Endothelial cell of umbilical vein (primary cell): Measurements from ENCODE around the gene VASN. TPM values are rescaled to one million over a fixed set of nuclear protein-coding genes. Genes with fewer than 3 reads are reported as not detected.

Source experiments
- BruUV-seq: library from RNA; stranded (reverse); fragments of 400-500 nt; replicated peaks from 2 replicates; lab custom pipeline; 2021; lab: Mats Ljungman, UMichigan
- CTCF ChIA-PET: fragments of 300-600, 350-600 bp; sonication (Branson Sonifier 250); formaldehyde crosslinking; loops from one replicate; lab custom pipeline; 2021; ENCODE audit warnings: antibody characterized with exemption, inconsistent platforms; lab: Charles Lee
- POLR2A ChIA-PET: fragments of 300-600, 350-600 bp; sonication (Branson Sonifier 250); formaldehyde crosslinking; loops from one replicate; lab custom pipeline; 2021; ENCODE audit warnings: antibody characterized with exemption, inconsistent platforms; lab: Charles Lee
- DNase-seq: peaks from one replicate; pipeline ENCODE4 v3.0.0-alpha.2; 2011; ENCODE audit warnings: low read depth, low spot score
- FAIRE-seq: peaks from 2 replicates; lab custom pipeline; 2011; peaks lifted over from hg19 to GRCh38; lab: Jason Lieb, UNC
- H2AFZ ChIP-seq: 2 replicates; pipeline ENCODE4 v1.6.0; 2012; ENCODE audit warnings: low read depth, low read length, control low read depth, inconsistent platforms
- H3K27ac ChIP-seq: 2 replicates; pipeline ENCODE4 v1.5.1; 2011; ENCODE audit warnings: low read depth, mild to moderate bottlenecking, control low read depth, low read length, moderate library complexity; ENCODE audit not compliant: insufficient read depth
- H3K27me3 ChIP-seq, 2 experiments: 2 replicates each; pipeline versions ENCODE4 v1.6.0 to v1.6.1; 2011; ENCODE audit warnings: low read length in 2 of 2, mixed read lengths in 1 of 2; ENCODE audit not compliant: control insufficient read depth in 2 of 2, insufficient read depth in 2 of 2
- H3K36me3 ChIP-seq, 2 experiments: 2 replicates in 1 of 2; 3 replicates in 1 of 2; pipeline ENCODE4 v1.5.1; 2011; ENCODE audit warnings: low read length in 2 of 2, mild to moderate bottlenecking in 1 of 2, moderate library complexity in 1 of 2; ENCODE audit not compliant: control insufficient read depth in 2 of 2, insufficient read depth in 2 of 2; ENCODE audit errors: extremely low read depth in 1 of 2
- H3K4me1 ChIP-seq: 3 replicates; pipeline ENCODE4 v1.5.1; 2011; ENCODE audit warnings: mild to moderate bottlenecking, low read length; ENCODE audit not compliant: control insufficient read depth, insufficient read depth; ENCODE audit errors: extremely low read depth
- H3K4me2 ChIP-seq: 2 replicates; pipeline ENCODE4 v1.6.1; 2011; ENCODE audit warnings: low read length, control low read depth, mixed read lengths; ENCODE audit not compliant: insufficient read depth
- H3K4me3 ChIP-seq, 3 experiments: fragments of 200-600 bp in 1 of 3; sonication (generic), shearing (Covaris generic) in 1 of 3; replicated peaks in 1 of 3; 2 replicates each; pipeline ENCODE4 v1.5.1; 2011 to 2016; ENCODE audit warnings: control low read depth in 3 of 3, low read length in 3 of 3, mild to moderate bottlenecking in 2 of 3, inconsistent platforms in 1 of 3, low read depth in 1 of 3, moderate library complexity in 1 of 3; ENCODE audit not compliant: insufficient read depth in 1 of 3
- H3K79me2 ChIP-seq: 2 replicates; pipeline ENCODE4 v1.6.0; 2012; ENCODE audit warnings: low read length, inconsistent platforms; ENCODE audit not compliant: control insufficient read depth, insufficient read depth
- H3K9ac ChIP-seq: replicated peaks from 2 replicates; pipeline ENCODE3; 2011; ENCODE audit warnings: low read length, control low read depth; ENCODE audit not compliant: insufficient read depth; ENCODE audit errors: extremely low read depth
- H3K9me1 ChIP-seq: replicated peaks from 3 replicates; pipeline ENCODE4 v1.6.0; 2011; ENCODE audit warnings: mild to moderate bottlenecking, low read length; ENCODE audit not compliant: control insufficient read depth, insufficient read depth; ENCODE audit errors: extremely low read depth
- H3K9me3 ChIP-seq: replicated peaks from 2 replicates; pipeline ENCODE4 v1.5.1; 2012; ENCODE audit warnings: low read length, inconsistent platforms; ENCODE audit not compliant: control insufficient read depth, insufficient read depth
- H4K20me1 ChIP-seq: replicated peaks from 2 replicates; pipeline ENCODE3; 2011; ENCODE audit warnings: mild to moderate bottlenecking, low read length; ENCODE audit not compliant: control insufficient read depth, insufficient read depth; ENCODE audit errors: extremely low read depth
- EZH2 ChIP-seq: IDR thresholded peaks from 2 replicates; pipeline ENCODE4 v1.6.1; 2012; ENCODE audit warnings: borderline replicate concordance, low read depth, mild to moderate bottlenecking, moderate library complexity, low read length, inconsistent platforms; ENCODE audit not compliant: severe bottlenecking
- FOS ChIP-seq: IDR thresholded peaks from 2 replicates; pipeline ENCODE4 v1.6.1; 2011; ENCODE audit warnings: mild to moderate bottlenecking, low read length, moderate library complexity, borderline replicate concordance; ENCODE audit not compliant: insufficient read depth
- MAX ChIP-seq: IDR thresholded peaks from 2 replicates; pipeline ENCODE4 v1.6.1; 2011; ENCODE audit not compliant: insufficient read depth, insufficient read length
- MYC ChIP-seq: IDR thresholded peaks from one replicate; pipeline ENCODE4 v1.6.1; 2011; ENCODE audit warnings: mild to moderate bottlenecking, low read depth, low read length
- dilution Hi-C: fragments of 300-500 bp; cut with MboI; formaldehyde crosslinking; loops from one replicate; pipeline ENCODE4 v1.15.0; 2019; ENCODE audit warnings: low sequenced_read_pairs; ENCODE audit not compliant: extremely low pct_ligation_motif_present
- intact Hi-C: fragments of 100-400 bp; cut with micrococcal nuclease; formaldehyde crosslinking; loops from one replicate; pipeline ENCODE4 v1.10.0; 2022
- polyA plus RNA-seq, 4 experiments: library from polyadenylated mRNA; depleted of rRNA in 3 of 4; stranded (reverse) in 3 of 4; unstranded in 1 of 4; fragments of >200 nt; gene quantifications; 2 replicates each; pipeline versions ENCODE4 v1.2.1 to v1.2.3, GENCODE V29; 2011 to 2012; ENCODE audit warnings: missing spikeins in 1 of 4
- total RNA-seq: library from RNA; stranded (reverse); gene quantifications from 2 replicates; pipeline ENCODE4 v1.2.3, GENCODE V29; 2021

VASN gene
- total and polyA plus RNA-seq, 2 donors (not counting 3 experiments of a cell fraction or from before 2014, with no cell fraction given), result 0.41 to 0.42 TPM

- FAIRE-seq, result peak; percentile 37
- Histone ChIP-seq H3K79me2 (no peaks in the 10 kb centered on the region), H3K9ac (no peak overlapping the region), H4K20me1 (no peaks in the 10 kb centered on the region), H3K27ac (no peak overlapping the region), H3K27me3 (no peaks in the 10 kb centered on the region), H3K4me3 (no peak overlapping the region), H3K4me1 (peaks cover 22% of the 10 kb centered on the region), H3K36me3 (peaks cover 0 to 11% of the 10 kb centered on the region in 2 experiments), H3K9me3 (no peaks in the 10 kb centered on the region), H3K9me1 (no peaks in the 10 kb centered on the region), H2AFZ (no peak overlapping the region), H3K4me2 (no peak overlapping the region)
- CTCF ChIA-PET, result interaction anchor here (1.0 kb wide), 1 partner anchor 25 kb away, joined by 3 read pairs; no protein-coding TSS in a partner anchor
- TF ChIP-seq MYC (no peak), FOS (peak; percentile 21), MAX (no peak)
- POLR2A ChIA-PET, result no interaction called here
- dilution Hi-C loops, result no loop called here
- intact Hi-C loops, result no loop called here
- DNase-seq, result peak; percentile 37
- no TSS peak for BruUV-seq
Measured at GRCh38 chr16:4383591-4384444, 12.2 kb downstream of the VASN start.

- DNase-seq (no peak), FAIRE-seq (no peak)
- no peak overlapping the region for H3K9ac ChIP-seq
- no TSS peak for BruUV-seq
- intact Hi-C loops, result no loop called here
- H3K79me2 ChIP-seq, result no peaks in the 10 kb centered on the region
- peaks cover 0 to 13% of the 10 kb centered on the region in 2 experiments for H3K36me3 ChIP-seq
- no peak overlapping the region for H2AFZ ChIP-seq
- no peaks in the 10 kb centered on the region for H3K27me3 ChIP-seq
- no peaks in the 10 kb centered on the region for H3K9me1 ChIP-seq
- CTCF ChIA-PET, result no interaction called here
- dilution Hi-C loops, result no loop called here
- peaks cover 22% of the 10 kb centered on the region for H3K4me1 ChIP-seq
- no peak for TF ChIP-seq EZH2
- no peak for TF ChIP-seq MYC
- H3K4me2 ChIP-seq, result no peak overlapping the region
- H3K4me3 ChIP-seq, result no peak overlapping the region
- POLR2A ChIA-PET, result no interaction called here
- no peaks in the 10 kb centered on the region for H3K9me3 ChIP-seq
- H4K20me1 ChIP-seq, result no peaks in the 10 kb centered on the region
- H3K27ac ChIP-seq, result no peak overlapping the region
Measured at GRCh38 chr16:4384509-4384942, 12.9 kb downstream of the VASN start.
